ENCODE results near the gene SLC25A24.
"Not testable (repeated sequence)": the region's sequence is repeated elsewhere in the genome, so short reads cannot be mapped to it uniquely, and the experiment has no call there.

Gene SLC25A24

DNA sequence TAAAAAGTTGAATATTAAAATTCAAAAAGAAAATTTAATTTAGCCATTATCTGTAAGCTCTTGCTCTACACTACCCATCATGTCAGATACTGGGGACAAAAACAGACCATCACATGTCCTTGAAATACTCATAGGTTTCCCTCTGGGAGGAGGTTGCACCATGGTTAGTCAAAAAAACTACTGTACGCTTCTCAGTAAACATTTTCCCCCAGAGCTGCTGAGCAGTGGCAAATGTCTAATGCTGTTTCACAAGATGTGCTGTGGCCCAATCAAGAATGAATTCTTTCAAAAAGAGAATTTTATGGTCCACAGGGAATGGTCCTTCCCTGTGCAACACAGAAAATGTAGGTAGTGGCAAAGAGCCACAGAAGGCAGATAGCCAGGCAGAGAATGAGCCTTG, 6.1 kb downstream of the SLC25A24 start:
- DNase-seq = peak in 1 of 4 experiments; percentile 10

- no peak for DNase-seq
Measured at GRCh38 chr1:108193333-108193732, 6.8 kb downstream of the SLC25A24 start.

- no peak for DNase-seq
Measured at GRCh38 chr1:108192581-108192980, 7.6 kb downstream of the SLC25A24 start.

GRCh38 chr1:108190686-108191416, 9.3 kb downstream of the SLC25A24 start:
- no peak for DNase-seq

DNA sequence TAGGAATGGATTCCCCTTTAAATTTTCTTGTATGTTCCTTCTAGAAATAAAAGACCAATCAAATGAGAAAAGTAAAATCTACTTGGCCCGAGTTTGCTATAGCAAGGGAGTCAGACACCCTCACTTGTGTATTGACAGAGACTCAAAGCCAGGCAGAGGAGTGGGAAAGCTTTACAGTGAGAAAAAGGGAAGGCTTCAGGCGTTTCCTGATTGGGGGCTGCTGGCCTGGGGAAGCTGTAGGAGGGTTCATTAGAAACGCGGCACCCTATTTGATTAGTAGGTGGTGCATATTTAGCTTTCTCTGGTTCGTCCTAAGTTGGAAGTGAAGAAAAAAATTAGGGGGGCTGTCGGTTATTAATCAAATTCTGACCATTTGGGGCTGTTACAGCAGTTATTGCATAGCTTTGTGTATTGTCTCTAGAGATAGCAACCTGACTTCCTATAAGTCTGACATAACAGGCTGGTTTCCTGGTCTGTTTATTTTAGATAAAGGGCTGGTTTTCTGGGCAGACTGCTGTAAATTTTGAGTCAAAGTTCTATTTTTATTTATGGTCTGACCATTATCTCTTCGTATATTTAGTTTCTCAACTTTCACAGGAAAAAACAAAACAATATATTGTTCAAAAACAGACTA, 10.0 kb downstream of the SLC25A24 start:
- DNase-seq = no peak

- DNase-seq = no peak
Measured at GRCh38 chr1:108188801-108189200, 11.3 kb downstream of the SLC25A24 start.

DNA sequence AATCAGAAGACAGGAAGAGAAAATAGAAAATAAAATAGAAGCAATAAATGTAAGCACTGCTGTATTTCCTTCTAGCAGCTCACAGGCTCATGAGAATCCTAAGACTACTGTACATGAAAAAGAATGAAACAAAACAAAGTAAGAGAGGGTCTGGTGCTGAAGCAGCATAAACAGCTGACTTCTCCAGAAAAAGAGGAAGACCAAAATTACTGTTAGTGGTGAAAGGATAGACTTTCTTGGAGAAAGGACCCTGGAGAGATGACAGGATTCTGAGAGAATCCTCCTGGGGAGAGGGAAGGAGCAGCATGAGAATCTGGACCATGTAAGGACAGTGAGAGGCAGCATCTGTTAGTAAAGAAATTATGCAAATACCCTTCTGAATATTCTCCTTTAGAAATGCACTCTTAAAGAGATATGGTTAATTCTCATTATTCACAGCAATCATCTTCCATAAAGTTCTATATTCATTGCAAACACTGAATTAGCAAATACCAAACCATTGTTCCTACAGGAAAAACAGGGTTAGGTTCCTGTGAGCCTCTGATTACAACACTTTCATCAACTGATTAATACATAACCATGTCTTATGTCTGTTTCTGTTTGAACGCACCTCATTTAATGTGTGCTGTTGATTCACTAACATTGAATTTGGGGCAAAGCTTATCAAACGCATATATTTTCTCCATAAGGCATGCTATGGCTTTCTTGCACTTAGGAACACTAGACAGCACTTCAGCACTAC, 17.0 kb downstream of the SLC25A24 start:
- peak; percentile 22 to 68 (median 44) for DNase-seq

- no peak for DNase-seq
Measured at GRCh38 chr1:108179018-108179417, 21.1 kb downstream of the SLC25A24 start.

- not testable (repeated sequence) for DNase-seq
Measured at GRCh38 chr1:108162409-108162808, 37.7 kb downstream of the SLC25A24 start.

GRCh38 chr1:108159951-108160350, 40.2 kb downstream of the SLC25A24 start:
- not testable (repeated sequence) for DNase-seq

GRCh38 chr1:108158893-108159453, 41.2 kb downstream of the SLC25A24 start:
- no peak for DNase-seq

DNA sequence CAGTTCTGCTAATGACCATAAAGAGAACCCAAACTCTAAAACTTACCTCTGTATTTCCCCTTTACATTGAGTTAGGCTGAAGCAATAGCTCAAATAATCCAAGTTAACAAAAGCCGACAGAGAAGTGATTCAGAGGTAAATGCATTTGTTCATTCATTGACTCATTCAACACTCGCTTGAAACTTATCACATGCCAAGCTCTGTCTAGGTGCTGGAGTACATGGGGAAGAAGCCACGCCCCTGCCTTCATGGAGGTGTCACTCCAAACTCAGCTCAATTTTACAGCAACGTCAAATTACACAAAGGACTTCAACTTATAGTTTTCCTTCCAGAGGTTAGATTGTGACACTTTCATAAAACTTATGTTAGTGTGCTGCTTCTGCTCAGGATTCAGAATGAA, 45.8 kb downstream of the SLC25A24 start:
- peak in 2 of 4 experiments; percentile 21 to 22 for DNase-seq

DNA sequence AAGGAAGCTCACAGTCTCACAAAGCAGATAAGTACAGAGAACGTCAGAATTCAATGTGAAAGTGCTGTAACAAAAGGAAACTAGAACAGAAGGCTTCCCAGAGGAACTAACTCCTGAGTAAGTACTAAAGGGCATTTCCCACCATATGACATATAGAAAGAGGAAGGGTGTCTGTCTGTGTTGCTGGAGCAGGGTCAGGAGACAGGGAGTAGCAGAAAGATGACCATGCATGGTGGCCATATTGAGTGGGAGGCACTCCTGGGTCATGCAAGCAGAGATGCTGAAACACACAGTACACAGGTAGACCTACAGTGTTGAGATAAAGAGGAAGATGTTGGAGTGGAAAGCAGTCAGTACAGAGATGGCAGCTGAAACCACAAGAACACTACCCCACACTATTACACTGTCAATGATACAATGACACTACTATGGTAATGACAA, 47.3 kb downstream of the SLC25A24 start:
- DNase-seq = peak; percentile 72 to 93 (median 86)

DNA sequence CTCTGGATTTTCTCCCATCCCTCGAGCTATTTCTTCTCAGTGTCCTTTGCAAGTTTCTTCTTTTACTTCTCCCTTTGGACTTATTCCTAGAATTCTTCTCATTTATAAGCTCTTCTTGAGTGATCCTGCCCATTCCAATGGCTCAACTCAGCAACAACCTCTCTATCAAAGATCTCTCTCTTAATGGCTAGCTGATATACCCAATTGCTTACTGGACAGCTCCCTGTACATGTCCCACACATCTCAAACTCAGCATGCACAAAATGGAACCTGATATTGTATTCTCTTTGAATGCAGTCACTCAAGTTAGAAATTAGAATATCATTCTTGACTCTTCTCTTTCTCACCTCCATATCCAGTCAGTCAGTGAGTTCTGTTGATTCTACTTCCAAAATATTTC, 48.6 kb downstream of the SLC25A24 start:
- DNase-seq = no peak

- DNase-seq = no peak
Measured at GRCh38 chr1:108149796-108150467, 50.2 kb downstream of the SLC25A24 start.

- DNase-seq = not testable (repeated sequence)
Measured at GRCh38 chr1:108144569-108144968, 55.6 kb downstream of the SLC25A24 start.

DNA sequence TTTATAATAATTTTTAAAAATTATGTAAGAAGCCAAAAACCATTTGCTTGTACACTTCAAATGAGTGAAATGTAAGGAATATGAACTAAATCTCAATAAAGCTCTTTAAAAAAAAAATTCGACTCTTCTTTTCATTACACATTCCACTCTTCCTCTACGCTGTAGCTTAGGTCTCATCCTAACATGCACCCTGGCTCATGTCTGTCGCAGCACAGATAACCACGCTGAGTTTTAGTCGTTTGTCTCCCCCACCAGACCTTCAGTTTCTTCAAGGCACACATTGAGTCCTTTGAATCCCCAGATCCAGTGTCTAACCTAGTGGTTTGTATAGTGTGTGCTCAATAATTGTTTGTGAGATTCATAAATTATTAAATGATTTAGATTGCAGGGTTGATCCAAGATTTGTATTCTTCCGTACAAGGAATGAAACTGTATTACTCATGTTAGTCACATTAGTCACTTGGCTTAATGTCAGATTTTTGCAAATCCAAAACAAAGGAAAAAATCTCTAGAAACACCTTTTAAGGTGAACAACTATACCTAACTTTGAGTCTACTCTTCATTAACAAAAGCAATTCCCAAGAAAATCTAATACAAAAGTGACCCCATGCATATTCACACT, 57.3 kb downstream of the SLC25A24 start:
- no peak for DNase-seq

- no peak for DNase-seq
Measured at GRCh38 chr1:108142258-108142657, 57.9 kb downstream of the SLC25A24 start.

GRCh38 chr1:108141621-108142020, 58.5 kb downstream of the SLC25A24 start:
- peak; percentile 46 to 73 (median 62) for DNase-seq

DNA sequence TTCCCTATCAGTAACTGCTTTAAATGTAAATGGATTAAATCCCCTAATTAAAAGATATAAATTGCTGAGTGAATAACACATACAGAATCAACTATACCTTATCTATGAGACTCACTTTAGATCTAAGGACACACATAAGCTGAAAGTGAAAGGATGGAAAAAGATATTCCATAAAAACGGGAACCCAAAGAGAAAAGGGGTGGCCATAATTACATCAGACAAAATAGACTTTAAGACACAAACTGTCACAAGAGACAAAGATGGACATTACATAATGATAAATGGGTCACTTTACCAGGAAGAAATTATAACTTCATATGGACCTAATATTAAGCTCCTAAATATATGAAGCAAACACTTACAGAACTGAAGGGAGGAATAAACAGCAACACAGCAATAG, 59.2 kb downstream of the SLC25A24 start:
- DNase-seq = peak in 2 of 4 experiments; percentile 32 to 42

- peak in 2 of 4 experiments; percentile 38 to 45 for DNase-seq
Measured at GRCh38 chr1:108140177-108140576, 60.0 kb downstream of the SLC25A24 start.

- not testable (repeated sequence) for DNase-seq
Measured at GRCh38 chr1:108139555-108139954, 60.6 kb downstream of the SLC25A24 start.
